Fibroblast of lung (primary cell): ENCODE measurements around the gene KCNE2. TPM values are rescaled to one million over a fixed set of nuclear protein-coding genes. Genes with fewer than 3 reads are reported as not detected.

ENCODE experiments used
- DNase-seq, 2 donors: peaks; one replicate each; pipeline versions ENCODE4 v3.0.0 to v3.0.0-alpha.2; 2010; ENCODE audit warnings: low read depth in 2 of 2
- H2AFZ ChIP-seq: 2 replicates; pipeline ENCODE4 v1.5.1; 2012; ENCODE audit warnings: low read length, control low read depth, inconsistent platforms
- H3K27ac ChIP-seq: 2 replicates; pipeline ENCODE4 v1.5.1; 2011; ENCODE audit warnings: low read length, control low read depth; ENCODE audit not compliant: insufficient read depth
- H3K27me3 ChIP-seq: 2 replicates; pipeline ENCODE4 v1.5.1; 2011; ENCODE audit warnings: mild to moderate bottlenecking, low read length; ENCODE audit not compliant: control insufficient read depth, insufficient read depth
- H3K36me3 ChIP-seq: 2 replicates; pipeline ENCODE4 v1.5.1; 2011; ENCODE audit warnings: low read length; ENCODE audit not compliant: control insufficient read depth, insufficient read depth
- H3K4me1 ChIP-seq: 2 replicates; pipeline ENCODE4 v1.5.1; 2011; ENCODE audit warnings: low read length; ENCODE audit not compliant: control insufficient read depth, insufficient read depth; ENCODE audit errors: extremely low read depth
- H3K4me2 ChIP-seq: 2 replicates; pipeline ENCODE4 v1.5.1; 2011; ENCODE audit warnings: low read length, control low read depth; ENCODE audit not compliant: insufficient read depth; ENCODE audit errors: extremely low read depth
- H3K4me3 ChIP-seq, 4 experiments: fragments of 200-600 bp in 1 of 4; sonication (generic) in 1 of 4; replicated peaks in 1 of 4; 2 replicates each; pipeline ENCODE4 v1.5.1; 2011 to 2016; ENCODE audit warnings: low read length in 4 of 4, low read depth in 3 of 4, mild to moderate bottlenecking in 3 of 4, control low read depth in 2 of 4, inconsistent platforms in 1 of 4, mixed read lengths in 1 of 4; ENCODE audit not compliant: insufficient read depth in 1 of 4; ENCODE audit errors: control extremely low read depth in 1 of 4
- H3K79me2 ChIP-seq: 2 replicates; pipeline ENCODE4 v1.5.1; 2012; ENCODE audit warnings: mild to moderate bottlenecking, low read length, inconsistent platforms; ENCODE audit not compliant: control insufficient read depth, insufficient read depth
- H3K9ac ChIP-seq: 2 replicates; pipeline ENCODE4 v1.5.1; 2011; ENCODE audit warnings: mild to moderate bottlenecking, low read length, control low read depth; ENCODE audit not compliant: insufficient read depth
- H3K9me3 ChIP-seq: 2 replicates; pipeline ENCODE4 v1.5.1; 2012; ENCODE audit warnings: low read depth, low read length; ENCODE audit not compliant: control insufficient read depth, insufficient read depth
- H4K20me1 ChIP-seq: 2 replicates; pipeline ENCODE4 v1.5.1; 2011; ENCODE audit warnings: low read length; ENCODE audit not compliant: control insufficient read depth, insufficient read depth; ENCODE audit errors: extremely low read depth
- EZH2 ChIP-seq: IDR thresholded peaks from 2 replicates; pipeline ENCODE4 v1.5.1; 2012; ENCODE audit warnings: low read length, control low read depth, mild to moderate bottlenecking; ENCODE audit errors: missing control alignments
- polyA plus RNA-seq, 2 donors: library from polyadenylated mRNA; depleted of rRNA in 1 of 2; stranded (reverse) in 1 of 2; unstranded in 1 of 2; fragments of >200 nt; gene quantifications; 2 replicates each; pipeline ENCODE4 v1.2.1, GENCODE V29; 2011 to 2012; ENCODE audit warnings: missing spikeins in 1 of 2
- total RNA-seq: library from RNA; depleted of rRNA; stranded (reverse); fragments of >200 nt; gene quantifications from 2 replicates; pipeline ENCODE4 v1.2.1, GENCODE V29; 2014
- TF ChIP-seq, protein P1 (sequence below), 2 donors: IDR thresholded peaks in 1 of 2; conservative IDR thresholded peaks in 1 of 2; 1 replicate in 1 of 2; 2 replicates in 1 of 2; pipeline ENCODE4 v1.5.1; 2011 to 2012; ENCODE audit warnings: low read length in 2 of 2, control low read depth in 1 of 2, inconsistent platforms in 1 of 2, low read depth in 1 of 2, mild to moderate bottlenecking in 1 of 2

KCNE2 gene
- total and polyA plus RNA-seq, 2 donors (not counting 1 experiment from before 2014, with no cell fraction given) = 0.17 TPM; not detected in 1

DNA sequence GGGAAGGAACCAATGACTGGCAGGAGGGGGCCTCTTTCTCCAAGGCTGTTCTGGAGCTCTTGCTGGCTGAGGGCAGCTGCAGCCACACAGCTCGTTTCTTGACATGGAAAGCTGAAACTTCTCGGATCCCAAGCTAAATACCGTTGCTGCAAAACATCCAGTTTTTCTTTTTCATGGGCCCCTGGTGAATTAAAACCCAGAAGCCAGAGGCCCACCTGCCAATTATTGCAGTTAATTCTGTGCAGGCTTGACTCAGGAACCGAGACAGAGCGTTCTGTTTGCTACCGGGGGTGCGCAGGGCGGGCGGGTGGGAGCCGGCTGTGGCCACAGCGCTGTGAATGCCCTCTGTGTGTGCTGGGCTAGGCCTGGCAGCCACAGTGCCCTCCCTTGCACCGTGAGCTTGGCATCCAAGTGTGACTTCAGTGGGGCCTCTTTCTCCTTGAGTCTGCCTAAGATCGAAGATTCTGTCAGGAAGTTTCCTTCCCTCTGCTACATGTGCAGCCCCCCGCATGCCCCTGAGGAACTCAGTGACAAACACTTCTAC, 19.9 kb upstream of the KCNE2 start:
- Histone ChIP-seq H3K27ac (no peak overlapping the region), H3K4me2 (no peak overlapping the region), H3K36me3 (no peaks in the 10 kb centered on the region), H3K9ac (no peak overlapping the region), H2AFZ (no peak overlapping the region), H3K4me3 (no peak overlapping the region), H3K4me1 (peaks cover 7% of the 10 kb centered on the region), H3K27me3 (peaks cover 2% of the 10 kb centered on the region), H3K79me2 (no peaks in the 10 kb centered on the region), H4K20me1 (no peaks in the 10 kb centered on the region), H3K9me3 (no peaks in the 10 kb centered on the region)
- TF ChIP-seq, protein P1, sequence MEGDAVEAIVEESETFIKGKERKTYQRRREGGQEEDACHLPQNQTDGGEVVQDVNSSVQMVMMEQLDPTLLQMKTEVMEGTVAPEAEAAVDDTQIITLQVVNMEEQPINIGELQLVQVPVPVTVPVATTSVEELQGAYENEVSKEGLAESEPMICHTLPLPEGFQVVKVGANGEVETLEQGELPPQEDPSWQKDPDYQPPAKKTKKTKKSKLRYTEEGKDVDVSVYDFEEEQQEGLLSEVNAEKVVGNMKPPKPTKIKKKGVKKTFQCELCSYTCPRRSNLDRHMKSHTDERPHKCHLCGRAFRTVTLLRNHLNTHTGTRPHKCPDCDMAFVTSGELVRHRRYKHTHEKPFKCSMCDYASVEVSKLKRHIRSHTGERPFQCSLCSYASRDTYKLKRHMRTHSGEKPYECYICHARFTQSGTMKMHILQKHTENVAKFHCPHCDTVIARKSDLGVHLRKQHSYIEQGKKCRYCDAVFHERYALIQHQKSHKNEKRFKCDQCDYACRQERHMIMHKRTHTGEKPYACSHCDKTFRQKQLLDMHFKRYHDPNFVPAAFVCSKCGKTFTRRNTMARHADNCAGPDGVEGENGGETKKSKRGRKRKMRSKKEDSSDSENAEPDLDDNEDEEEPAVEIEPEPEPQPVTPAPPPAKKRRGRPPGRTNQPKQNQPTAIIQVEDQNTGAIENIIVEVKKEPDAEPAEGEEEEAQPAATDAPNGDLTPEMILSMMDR (conservative IDR thresholded peaks at IDR 0.05 in 1 of 2, IDR thresholded peaks at IDR 0.05 in 1 of 2; ENCODE audit: low read depth in 1 of 2, low read length in 2 of 2) = no peak
- TF ChIP-seq EZH2 = no peak
- DNase-seq = no peak

DNA sequence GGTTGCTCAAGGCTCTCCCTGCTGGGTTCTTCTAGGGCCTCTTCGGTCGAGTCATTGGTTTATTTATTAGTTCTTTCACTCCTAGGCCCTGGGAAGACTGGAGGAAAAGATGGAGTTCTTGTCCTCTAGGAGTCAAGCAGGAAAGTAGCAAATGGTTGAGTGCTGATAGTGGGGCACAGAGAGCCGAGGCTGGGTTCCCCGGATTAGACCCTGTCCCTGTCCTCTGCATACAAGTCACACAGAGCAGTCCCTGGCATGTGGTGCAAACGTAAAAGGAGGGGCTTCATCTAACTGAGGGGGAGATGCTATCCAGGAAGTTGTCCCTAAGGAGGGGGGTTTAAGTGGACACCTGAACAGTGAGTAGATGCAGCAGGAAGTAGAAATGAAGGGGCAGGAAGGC, 19.2 kb upstream of the KCNE2 start:
- Histone ChIP-seq H3K4me1 (peaks cover 7% of the 10 kb centered on the region), H3K36me3 (no peaks in the 10 kb centered on the region), H3K9me3 (no peaks in the 10 kb centered on the region), H2AFZ (no peak overlapping the region), H3K79me2 (no peaks in the 10 kb centered on the region), H3K4me2 (no peak overlapping the region), H3K9ac (no peak overlapping the region), H3K27me3 (peaks cover 2% of the 10 kb centered on the region), H3K27ac (no peak overlapping the region), H3K4me3 (no peak overlapping the region), H4K20me1 (no peaks in the 10 kb centered on the region)
- DNase-seq = peak in 1 of 2 donors; percentile 17
- TF ChIP-seq, protein P1 (conservative IDR thresholded peaks at IDR 0.05 in 1 of 2, IDR thresholded peaks at IDR 0.05 in 1 of 2; ENCODE audit: low read depth in 1 of 2, low read length in 2 of 2) = no peak
- TF ChIP-seq EZH2 = no peak

DNA sequence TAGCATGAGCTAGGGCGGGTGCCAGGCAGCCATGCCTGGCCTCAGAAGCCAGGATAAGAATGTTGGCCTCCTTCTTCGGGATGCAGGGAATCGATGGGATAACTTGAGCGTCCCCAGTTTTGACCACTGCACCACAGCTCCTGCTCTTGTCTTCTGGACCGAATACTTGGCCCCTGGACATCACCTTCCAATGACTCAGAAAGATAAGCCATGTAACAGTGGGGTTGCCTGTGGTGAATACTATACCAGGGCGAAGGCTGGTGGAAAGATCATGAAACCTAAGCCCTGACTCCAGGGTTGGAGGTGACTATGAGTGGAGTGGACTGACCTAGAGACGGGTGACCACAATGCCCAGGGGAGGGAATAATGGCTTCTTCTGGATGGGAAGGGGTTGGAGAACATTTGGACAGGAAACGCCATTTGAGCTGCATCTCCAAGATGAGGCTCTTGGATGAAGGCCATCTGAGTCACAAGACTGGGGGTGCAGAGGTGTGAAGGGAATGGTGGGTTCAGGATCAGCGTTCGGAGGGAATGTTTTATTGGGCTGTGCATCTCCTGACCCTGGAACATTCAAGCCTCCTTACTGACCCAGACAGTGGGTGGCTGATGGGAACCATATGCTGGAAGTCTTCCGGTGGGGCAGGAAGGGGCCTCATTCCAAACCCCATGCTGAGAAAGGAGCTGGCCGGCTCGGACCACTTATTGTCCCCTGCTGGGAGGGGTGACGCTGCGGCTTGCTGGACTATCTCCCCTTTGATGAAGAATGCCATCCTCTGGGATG, 18.5 kb upstream of the KCNE2 start:
- Histone ChIP-seq H3K4me1 (peaks cover 7% of the 10 kb centered on the region), H3K4me2 (no peak overlapping the region), H3K36me3 (no peaks in the 10 kb centered on the region), H3K9me3 (no peaks in the 10 kb centered on the region), H4K20me1 (no peaks in the 10 kb centered on the region), H2AFZ (no peak overlapping the region), H3K9ac (no peak overlapping the region), H3K27ac (no peak overlapping the region), H3K27me3 (no peaks in the 10 kb centered on the region), H3K79me2 (no peaks in the 10 kb centered on the region), H3K4me3 (no peak overlapping the region)
- TF ChIP-seq, protein P1 (conservative IDR thresholded peaks at IDR 0.05 in 1 of 2, IDR thresholded peaks at IDR 0.05 in 1 of 2; ENCODE audit: low read depth in 1 of 2, low read length in 2 of 2) = no peak
- no peak for TF ChIP-seq EZH2
- DNase-seq = peak; percentile 33 to 56
